ENCODE results near the gene SOWAHD. TPM values are rescaled to one million over a fixed set of nuclear protein-coding genes. Genes with fewer than 3 reads are reported as not detected.
"Not testable (repeated sequence)": the region's sequence is repeated elsewhere in the genome, so short reads cannot be mapped to it uniquely, and the experiment has no call there.

Gene SOWAHD
- total RNA-seq, 1 donor from 2014 or later = not detected

DNA sequence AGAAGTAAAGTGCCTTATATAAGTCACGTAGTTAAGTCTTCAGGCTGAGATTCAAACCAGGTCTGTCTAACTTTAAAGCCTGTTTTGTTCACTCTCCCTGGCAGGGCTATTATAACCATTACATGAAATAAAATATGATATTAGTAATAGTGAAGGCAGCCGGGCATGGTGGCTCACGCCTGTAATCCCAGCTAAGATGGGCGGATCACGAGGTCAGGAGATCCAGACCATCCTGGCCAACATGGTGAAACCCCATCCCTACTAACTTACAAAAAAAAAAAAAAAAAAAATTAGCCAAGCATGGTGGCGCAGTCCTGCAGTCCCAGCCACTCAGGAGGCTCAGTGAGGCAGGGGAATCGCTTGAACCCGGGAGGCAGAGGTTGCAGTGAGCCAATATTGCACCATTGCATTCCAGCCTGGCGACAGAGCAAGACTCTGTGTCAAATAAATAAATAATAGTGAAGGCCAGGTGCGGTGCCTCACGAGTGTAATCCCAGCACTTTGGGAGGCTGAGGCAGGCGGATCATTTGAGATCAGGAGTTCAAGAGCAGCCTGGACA lies 22.1 kb upstream of the SOWAHD start:
- no peaks in the 10 kb centered on the region for H3K27me3 ChIP-seq
- TF ChIP-seq, protein P1, sequence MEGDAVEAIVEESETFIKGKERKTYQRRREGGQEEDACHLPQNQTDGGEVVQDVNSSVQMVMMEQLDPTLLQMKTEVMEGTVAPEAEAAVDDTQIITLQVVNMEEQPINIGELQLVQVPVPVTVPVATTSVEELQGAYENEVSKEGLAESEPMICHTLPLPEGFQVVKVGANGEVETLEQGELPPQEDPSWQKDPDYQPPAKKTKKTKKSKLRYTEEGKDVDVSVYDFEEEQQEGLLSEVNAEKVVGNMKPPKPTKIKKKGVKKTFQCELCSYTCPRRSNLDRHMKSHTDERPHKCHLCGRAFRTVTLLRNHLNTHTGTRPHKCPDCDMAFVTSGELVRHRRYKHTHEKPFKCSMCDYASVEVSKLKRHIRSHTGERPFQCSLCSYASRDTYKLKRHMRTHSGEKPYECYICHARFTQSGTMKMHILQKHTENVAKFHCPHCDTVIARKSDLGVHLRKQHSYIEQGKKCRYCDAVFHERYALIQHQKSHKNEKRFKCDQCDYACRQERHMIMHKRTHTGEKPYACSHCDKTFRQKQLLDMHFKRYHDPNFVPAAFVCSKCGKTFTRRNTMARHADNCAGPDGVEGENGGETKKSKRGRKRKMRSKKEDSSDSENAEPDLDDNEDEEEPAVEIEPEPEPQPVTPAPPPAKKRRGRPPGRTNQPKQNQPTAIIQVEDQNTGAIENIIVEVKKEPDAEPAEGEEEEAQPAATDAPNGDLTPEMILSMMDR (IDR thresholded peaks at IDR 0.05) = no peak
- TF ChIP-seq POLR2AphosphoS5 (IDR thresholded peaks at IDR 0.05; ENCODE audit: insufficient read depth in 1 of 2, low read depth in 1 of 2) = no peak
- TF ChIP-seq POLR2A (IDR thresholded peaks at IDR 0.05) = no peak
- no peak overlapping the region for H3K4me3 ChIP-seq
- no peaks in the 10 kb centered on the region for H3K4me1 ChIP-seq
- no peak for DNase-seq (ENCODE audit: extremely low spot score in 2 of 2)
- no peaks in the 10 kb centered on the region for H3K9me3 ChIP-seq
- no peak overlapping the region for H3K27ac ChIP-seq
- intact Hi-C loops (cut with DNase I) = loop anchor here (10.0 kb wide), 1 partner anchor 221 kb away; no protein-coding TSS in a partner anchor
- H3K36me3 ChIP-seq = no peaks in the 10 kb centered on the region

DNA sequence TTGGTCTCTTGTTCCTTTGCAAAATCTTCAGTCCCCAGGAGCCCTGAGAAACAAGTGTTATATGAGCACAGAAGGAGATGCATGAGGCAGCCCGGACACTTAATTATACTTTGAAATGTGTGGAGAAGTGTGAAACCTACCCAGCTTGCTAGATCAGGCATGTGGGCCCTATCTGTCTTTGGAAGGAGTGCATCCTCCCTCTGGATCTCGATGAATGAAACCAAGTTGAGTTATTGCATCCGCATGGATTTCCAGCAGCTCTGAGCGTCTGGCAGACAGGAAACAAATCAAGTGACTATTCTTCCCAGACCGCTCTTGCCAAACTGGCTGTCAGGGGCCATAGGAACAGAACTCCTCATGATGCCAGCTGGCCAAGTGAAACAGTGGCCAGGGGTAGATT lies 19.6 kb upstream of the SOWAHD start:
- Histone ChIP-seq H3K9me3 (no peaks in the 10 kb centered on the region), H3K4me1 (no peaks in the 10 kb centered on the region), H3K4me3 (no peak overlapping the region), H3K36me3 (no peaks in the 10 kb centered on the region), H3K27me3 (no peaks in the 10 kb centered on the region), H3K27ac (no peak overlapping the region)
- intact Hi-C loops (cut with DNase I) = loop anchor here (10.0 kb wide), 1 partner anchor 224 kb away; no protein-coding TSS in a partner anchor
- no peak for DNase-seq (ENCODE audit: extremely low spot score in 2 of 2)
- TF ChIP-seq, protein P1 (IDR thresholded peaks at IDR 0.05) = no peak
- TF ChIP-seq POLR2AphosphoS5 (IDR thresholded peaks at IDR 0.05; ENCODE audit: insufficient read depth in 1 of 2, low read depth in 1 of 2) = no peak
- TF ChIP-seq POLR2A (IDR thresholded peaks at IDR 0.05) = no peak

GRCh38 chrX:119745283-119745848 lies 13.0 kb upstream of the SOWAHD start:
- Histone ChIP-seq H3K27ac (no peak overlapping the region), H3K4me3 (no peak overlapping the region), H3K27me3 (no peaks in the 10 kb centered on the region), H3K9me3 (no peaks in the 10 kb centered on the region), H3K4me1 (no peaks in the 10 kb centered on the region), H3K36me3 (no peaks in the 10 kb centered on the region)
- intact Hi-C loops (cut with DNase I) = no loop called here
- TF ChIP-seq POLR2AphosphoS5 (IDR thresholded peaks at IDR 0.05; ENCODE audit: insufficient read depth in 1 of 2, low read depth in 1 of 2) (no peak), POLR2A (IDR thresholded peaks at IDR 0.05) (no peak)
- TF ChIP-seq, protein P1 (IDR thresholded peaks at IDR 0.05) = no peak
- DNase-seq (ENCODE audit: extremely low spot score in 2 of 2) = no peak

DNA sequence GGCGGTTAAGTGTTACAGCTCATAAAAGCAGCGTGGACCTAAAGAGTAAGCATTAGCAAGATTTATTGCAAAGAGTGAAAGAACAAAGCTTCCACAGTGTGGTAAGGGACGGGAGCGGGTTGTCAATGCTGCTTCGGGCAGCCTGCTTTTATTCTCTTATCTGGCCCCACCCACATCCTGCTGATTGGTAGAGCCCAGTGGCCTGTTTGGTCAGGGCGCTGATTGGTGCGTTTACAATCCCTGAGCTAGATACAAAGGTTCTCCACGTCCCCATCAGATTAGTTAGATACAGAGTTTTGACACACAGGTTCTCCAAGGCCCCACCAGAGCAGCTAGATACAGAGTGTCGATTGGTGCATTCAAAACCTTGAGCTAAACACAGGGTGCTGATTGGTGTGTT lies 8.3 kb upstream of the SOWAHD start:
- H3K36me3 ChIP-seq; H3K9me3 ChIP-seq; intact Hi-C loops (cut with DNase I); DNase-seq (ENCODE audit: extremely low spot score in 2 of 2); H3K27ac ChIP-seq; H3K27me3 ChIP-seq; H3K4me1 ChIP-seq; H3K4me3 ChIP-seq: not testable (repeated sequence)

- DNase-seq (ENCODE audit: extremely low spot score in 2 of 2); H3K4me1 ChIP-seq; intact Hi-C loops (cut with DNase I); H3K4me3 ChIP-seq; H3K27me3 ChIP-seq; H3K36me3 ChIP-seq; H3K27ac ChIP-seq; H3K9me3 ChIP-seq: not testable (repeated sequence)
Measured at GRCh38 chrX:119750751-119751150, 7.6 kb upstream of the SOWAHD start.

DNA sequence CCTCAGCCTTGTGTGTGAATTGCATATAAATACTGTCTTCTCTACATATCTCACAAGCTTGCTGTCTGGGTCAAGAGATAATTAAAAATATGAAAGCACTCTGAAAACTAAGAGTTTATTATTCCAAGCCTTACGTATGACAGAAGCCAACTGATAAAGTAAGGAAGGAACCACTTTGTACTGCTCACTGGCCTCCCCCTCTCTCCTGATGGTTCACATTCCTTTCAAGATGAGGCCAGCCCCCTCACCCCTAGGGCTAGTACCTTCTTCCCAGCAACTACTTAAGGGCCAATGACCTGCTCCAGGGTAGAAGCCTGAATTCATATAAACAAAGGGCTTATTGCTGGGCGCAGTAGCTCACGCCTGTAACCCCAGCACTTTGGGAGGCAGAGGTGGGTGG lies 5.4 kb upstream of the SOWAHD start:
- no peaks in the 10 kb centered on the region for H3K9me3 ChIP-seq
- H3K27me3 ChIP-seq = no peaks in the 10 kb centered on the region
- TF ChIP-seq, protein P1 (IDR thresholded peaks at IDR 0.05) = no peak
- TF ChIP-seq POLR2AphosphoS5 (IDR thresholded peaks at IDR 0.05; ENCODE audit: insufficient read depth in 1 of 2, low read depth in 1 of 2) = no peak
- TF ChIP-seq POLR2A (IDR thresholded peaks at IDR 0.05) = no peak
- H3K4me1 ChIP-seq = no peaks in the 10 kb centered on the region
- DNase-seq (ENCODE audit: extremely low spot score in 2 of 2) = no peak
- intact Hi-C loops (cut with DNase I) = no loop called here
- H3K36me3 ChIP-seq = no peaks in the 10 kb centered on the region
- no peak overlapping the region for H3K27ac ChIP-seq
- no peak overlapping the region for H3K4me3 ChIP-seq

Measured in vagina (tissue), 2 donors.